HepG2 (cell line): ENCODE measurements around the gene ZNF575. TPM values are rescaled to one million over a fixed set of nuclear protein-coding genes. Genes with fewer than 3 reads are reported as not detected.

ENCODE experiments used
- ATAC-seq: fragments of 200-7000 bp; cut with Tn5 transposase; 3 replicates; pipeline ENCODE4 v1.9.1; 2020; ENCODE audit warnings: mild to moderate bottlenecking, moderate library complexity
- BruUV-seq: library from RNA; stranded (reverse); fragments of 400-500 nt; replicated peaks from 2 replicates; lab custom pipeline; 2021; lab: Mats Ljungman, UMichigan
- CTCF ChIA-PET: fragments of 300-600 bp; formaldehyde crosslinking; extraction: SDS; loops from one replicate; lab custom pipeline; 2021; ENCODE audit warnings: low total read pairs, inconsistent platforms, low intra/inter-chr PET ratio; lab: Yijun Ruan, JAX
- POLR2A ChIA-PET: fragments of 350-600 bp; sonication (Branson Sonifier 250); formaldehyde crosslinking; loops from one replicate; lab custom pipeline; 2020; ENCODE audit warnings: antibody characterized with exemption, inconsistent platforms; lab: Yijun Ruan, JAX
- DNase-seq: peaks from one replicate; pipeline ENCODE4 v3.0.0-alpha.2; 2015; ENCODE audit warnings: low spot score
- FAIRE-seq: peaks from 3 replicates; lab custom pipeline; 2011; peaks lifted over from hg19 to GRCh38; lab: Jason Lieb, UNC
- H2AFZ ChIP-seq: one replicate; pipeline ENCODE4 v1.6.1; 2011; ENCODE audit warnings: low read length, inconsistent platforms
- H3K27ac ChIP-seq: fragments of 300-600 bp; 3 replicates; pipeline ENCODE4 v1.8.0; 2011; ENCODE audit warnings: mixed run types, mild to moderate bottlenecking, mixed read lengths, low read length, inconsistent platforms; ENCODE audit not compliant: insufficient read depth; ENCODE audit errors: extremely low read length
- H3K27me3 ChIP-seq, 2 experiments: fragments of 200-600 bp in 1 of 2; 2 replicates in 1 of 2; 3 replicates in 1 of 2; pipeline versions ENCODE4 v1.6.0 to v1.8.0; 2011; ENCODE audit warnings: low read length in 2 of 2, mild to moderate bottlenecking in 2 of 2, moderate library complexity in 2 of 2, inconsistent platforms in 1 of 2; ENCODE audit not compliant: insufficient read depth in 2 of 2, control insufficient read depth in 1 of 2
- H3K36me3 ChIP-seq, 2 experiments: fragments of 200-600 bp in 1 of 2; replicated peaks in 1 of 2; 2 replicates in 1 of 2; 3 replicates in 1 of 2; pipeline versions ENCODE4 v1.5.1 to v1.8.0; 2011; ENCODE audit warnings: low read length in 2 of 2, inconsistent platforms in 1 of 2; ENCODE audit not compliant: insufficient read depth in 2 of 2, control insufficient read depth in 1 of 2
- H3K4me1 ChIP-seq: 2 replicates; pipeline ENCODE4 v1.5.1; 2012; ENCODE audit warnings: low read length, inconsistent platforms; ENCODE audit not compliant: insufficient read depth
- H3K4me2 ChIP-seq: 2 replicates; pipeline ENCODE4 v1.6.0; 2011; ENCODE audit warnings: low read depth, low read length, inconsistent platforms
- H3K4me3 ChIP-seq, 3 experiments: fragments of 200-600 bp in 1 of 3; sonication (generic), shearing (Covaris generic) in 1 of 3; replicated peaks in 1 of 3; 2 replicates each; pipeline ENCODE4 v1.5.1; 2011 to 2016; ENCODE audit warnings: low read length in 3 of 3, inconsistent platforms in 2 of 3, low read depth in 2 of 3, mild to moderate bottlenecking in 2 of 3, control low read depth in 1 of 3, mixed read lengths in 1 of 3; ENCODE audit not compliant: insufficient read depth in 1 of 3
- H3K79me2 ChIP-seq: one replicate; pipeline ENCODE4 v1.6.1; 2011; ENCODE audit warnings: low read length, inconsistent platforms; ENCODE audit not compliant: insufficient read depth
- H3K9ac ChIP-seq: 2 replicates; pipeline ENCODE4 v1.6.0; 2011; ENCODE audit warnings: mild to moderate bottlenecking, low read depth, low read length, inconsistent platforms; ENCODE audit not compliant: insufficient read depth
- H3K9me3 ChIP-seq: 2 replicates; pipeline ENCODE4 v1.5.1; 2012; ENCODE audit warnings: mild to moderate bottlenecking, low read length
- H4K20me1 ChIP-seq: 2 replicates; pipeline ENCODE4 v1.6.0; 2011; ENCODE audit warnings: inconsistent platforms, mild to moderate bottlenecking, low read length, moderate library complexity; ENCODE audit not compliant: insufficient read depth
- FOSL2 ChIP-seq: sonication (generic); formaldehyde crosslinking; IDR thresholded peaks from 2 replicates; pipeline ENCODE4 v1.4.0; 2020; ENCODE audit warnings: missing genetic modification reagents
- FOXJ3 ChIP-seq: sonication (generic); formaldehyde crosslinking; IDR thresholded peaks from 2 replicates; pipeline ENCODE4 v1.4.0; 2020; ENCODE audit warnings: missing genetic modification reagents, mild to moderate bottlenecking, borderline replicate concordance
- KDM5B ChIP-seq: sonication (generic); formaldehyde crosslinking; IDR thresholded peaks from 2 replicates; pipeline ENCODE4 v1.4.0; 2020; ENCODE audit warnings: missing genetic modification reagents, mild to moderate bottlenecking, borderline replicate concordance
- PHF21A ChIP-seq: sonication (generic); formaldehyde crosslinking; IDR thresholded peaks from 2 replicates; pipeline ENCODE4 v1.5.0; 2020; ENCODE audit warnings: mild to moderate bottlenecking, missing genetic modification reagents
- RORA ChIP-seq: sonication (generic); formaldehyde crosslinking; IDR thresholded peaks from 2 replicates; pipeline ENCODE4 v1.5.0; 2020; ENCODE audit warnings: mild to moderate bottlenecking, missing genetic modification reagents, moderate library complexity
- SIX4 ChIP-seq: sonication (generic); formaldehyde crosslinking; IDR thresholded peaks from 2 replicates; pipeline ENCODE4 v1.4.0; 2020; ENCODE audit warnings: missing genetic modification reagents
- STAG1 ChIP-seq: sonication (generic); formaldehyde crosslinking; IDR thresholded peaks from 2 replicates; pipeline ENCODE4 v1.4.0; 2020; ENCODE audit warnings: missing genetic modification reagents
- TBP ChIP-seq: sonication (generic); formaldehyde crosslinking; IDR thresholded peaks from 2 replicates; pipeline ENCODE4 v1.5.0; 2020; ENCODE audit warnings: missing genetic modification reagents
- TP53 ChIP-seq: sonication (generic); formaldehyde crosslinking; conservative IDR thresholded peaks from 2 replicates; pipeline ENCODE4 v1.4.0; 2020; ENCODE audit warnings: missing genetic modification reagents
- YY1 ChIP-seq: IDR thresholded peaks from 2 replicates; pipeline ENCODE4 v1.6.1; 2011; ENCODE audit warnings: low read length, low read depth, moderate library complexity, mild to moderate bottlenecking; ENCODE audit not compliant: insufficient read depth, insufficient replicate concordance
- ZBTB3 ChIP-seq: sonication (generic); formaldehyde crosslinking; IDR thresholded peaks from 2 replicates; pipeline ENCODE4 v1.4.0; 2020; ENCODE audit warnings: low read depth, mild to moderate bottlenecking, moderate library complexity, missing genetic modification reagents, borderline replicate concordance
- ZFP36L2 ChIP-seq: sonication (generic); formaldehyde crosslinking; IDR thresholded peaks from 2 replicates; pipeline ENCODE4 v1.4.0; 2020; ENCODE audit warnings: missing genetic modification reagents
- ZNF773 ChIP-seq: sonication (generic); formaldehyde crosslinking; IDR thresholded peaks from 2 replicates; pipeline ENCODE4 v1.4.0; 2020; ENCODE audit warnings: missing genetic modification reagents, borderline replicate concordance
- ZNF83 ChIP-seq: sonication (generic); formaldehyde crosslinking; IDR thresholded peaks from 2 replicates; pipeline ENCODE4 v1.4.0; 2020; ENCODE audit warnings: missing genetic modification reagents, mild to moderate bottlenecking, borderline replicate concordance
- ZSCAN25 ChIP-seq: sonication (generic); formaldehyde crosslinking; IDR thresholded peaks from 2 replicates; pipeline ENCODE4 v1.8.0; 2022; ENCODE audit warnings: mild to moderate bottlenecking, missing genetic modification reagents
- WGBS: methylation state at CpG from one replicate; pipeline ENCODE4 v1.1.6; 2017; ENCODE audit warnings: low lambda C conversion rate; 5-methylcytosine and 5-hydroxymethylcytosine counted together
- in situ Hi-C: cut with HindIII; loops from 2 replicates; pipeline ENCODE4 v1.10.0; 2017; ENCODE audit warnings: low pct_unique_long_range_greater_than_20kb; ENCODE audit not compliant: extremely low pct_ligation_motif_present
- intact Hi-C: fragments of 100-400 bp; cut with micrococcal nuclease; formaldehyde crosslinking; loops from one replicate; pipeline ENCODE4 v1.10.0; 2022; ENCODE audit not compliant: unreplicated experiment
- polyA plus RNA-seq, 8 experiments: library from polyadenylated mRNA; depleted of rRNA in 3 of 8; stranded (reverse) in 7 of 8; unstranded in 1 of 8; fragments of >200 nt; fragmentation: Illumina TruSeq in 4 of 8; extraction: Trizol in 4 of 8; gene quantifications; 2 replicates each; pipeline versions ENCODE4 v1.2.1 to v1.2.3, GENCODE V29; 2011 to 2016; ENCODE audit warnings: low read depth in 4 of 8, missing spikeins in 1 of 8, mixed read lengths in 1 of 8; ENCODE audit not compliant: insufficient read depth in 1 of 8
- total RNA-seq, 5 experiments: library from RNA; depleted of rRNA; stranded (reverse); fragments of >200 nt; fragmentation: Illumina TruSeq; extraction: Trizol; gene quantifications; 2 replicates each; pipeline ENCODE4 v1.2.3, GENCODE V29; 2016; ENCODE audit warnings: low read depth in 1 of 5
- TF ChIP-seq, protein P1 (sequence below): sonication (generic); formaldehyde crosslinking; IDR thresholded peaks from 2 replicates; pipeline ENCODE4 v1.4.0; 2020; ENCODE audit warnings: missing genetic modification reagents
- TF ChIP-seq, protein P2 (sequence below): sonication (generic); formaldehyde crosslinking; IDR thresholded peaks from 2 replicates; pipeline ENCODE4 v1.5.0; 2020; ENCODE audit warnings: mild to moderate bottlenecking, missing genetic modification reagents, moderate library complexity
- TF ChIP-seq, protein P3 (sequence below): sonication (generic); formaldehyde crosslinking; IDR thresholded peaks from 2 replicates; pipeline ENCODE4 v1.5.0; 2020; ENCODE audit warnings: mild to moderate bottlenecking, missing genetic modification reagents

Gene ZNF575
- total and polyA plus RNA-seq, 2 of the 13 experiments (the other 11 are each of a cell fraction or from before 2014, with no cell fraction given): 0.17 to 0.27 TPM

DNA sequence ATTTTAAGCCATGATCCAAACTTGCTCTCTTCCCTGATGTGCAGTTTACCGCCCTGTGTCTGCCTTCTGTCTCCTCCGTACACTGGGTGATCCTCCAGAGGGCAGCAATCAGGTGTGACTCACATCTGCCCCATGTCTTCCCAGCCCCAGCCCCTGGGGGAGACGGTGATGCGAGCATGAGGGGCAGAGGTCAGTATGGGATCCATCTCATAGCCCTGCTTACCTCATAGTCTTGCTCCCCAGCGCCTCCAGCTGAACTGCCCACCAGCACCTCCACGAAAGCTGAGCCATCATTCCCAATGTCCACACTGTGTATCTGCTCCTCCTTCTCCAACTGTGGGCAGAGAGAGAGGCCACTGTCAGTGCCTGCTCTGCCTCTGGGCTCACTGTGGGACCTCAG is 27.7 kb downstream of the ZNF575 start:
- intact Hi-C loops: no loop called here
- Histone ChIP-seq H3K27me3 (no peaks in the 10 kb centered on the region), H4K20me1 (no peaks in the 10 kb centered on the region), H3K79me2 (no peaks in the 10 kb centered on the region), H3K4me1 (no peaks in the 10 kb centered on the region), H3K4me2 (no peak overlapping the region), H3K9ac (no peak overlapping the region), H3K9me3 (no peaks in the 10 kb centered on the region), H3K4me3 (no peak overlapping the region), H3K27ac (no peak overlapping the region), H2AFZ (no peak overlapping the region), H3K36me3 (peaks cover 1 to 28% of the 10 kb centered on the region in 2 experiments; a peak in 4 of 5 replicates)
- CTCF ChIA-PET: interaction anchor here (0.5 kb wide), 1 partner anchor 896 kb away, joined by 3 read pairs; no protein-coding TSS in a partner anchor
- WGBS: 75% methylated on average over 6 of the region's 6 CpGs
- in situ Hi-C loops: no loop called here
- no peak for FAIRE-seq
- ATAC-seq: peak; percentile 80
- POLR2A ChIA-PET: no interaction called here
- peak; percentile 19 for DNase-seq
- no peak for TF ChIP-seq ZFP36L2 (CRISPR knock-in tag)
- no peak for TF ChIP-seq RORA
- peak; percentile 46; the same call in 1 of the 2 replicates for TF ChIP-seq FOSL2
- no peak for TF ChIP-seq TBP (CRISPR knock-in tag)
- TF ChIP-seq ZSCAN25 (CRISPR knock-in tag): no peak
- TF ChIP-seq, protein P1, sequence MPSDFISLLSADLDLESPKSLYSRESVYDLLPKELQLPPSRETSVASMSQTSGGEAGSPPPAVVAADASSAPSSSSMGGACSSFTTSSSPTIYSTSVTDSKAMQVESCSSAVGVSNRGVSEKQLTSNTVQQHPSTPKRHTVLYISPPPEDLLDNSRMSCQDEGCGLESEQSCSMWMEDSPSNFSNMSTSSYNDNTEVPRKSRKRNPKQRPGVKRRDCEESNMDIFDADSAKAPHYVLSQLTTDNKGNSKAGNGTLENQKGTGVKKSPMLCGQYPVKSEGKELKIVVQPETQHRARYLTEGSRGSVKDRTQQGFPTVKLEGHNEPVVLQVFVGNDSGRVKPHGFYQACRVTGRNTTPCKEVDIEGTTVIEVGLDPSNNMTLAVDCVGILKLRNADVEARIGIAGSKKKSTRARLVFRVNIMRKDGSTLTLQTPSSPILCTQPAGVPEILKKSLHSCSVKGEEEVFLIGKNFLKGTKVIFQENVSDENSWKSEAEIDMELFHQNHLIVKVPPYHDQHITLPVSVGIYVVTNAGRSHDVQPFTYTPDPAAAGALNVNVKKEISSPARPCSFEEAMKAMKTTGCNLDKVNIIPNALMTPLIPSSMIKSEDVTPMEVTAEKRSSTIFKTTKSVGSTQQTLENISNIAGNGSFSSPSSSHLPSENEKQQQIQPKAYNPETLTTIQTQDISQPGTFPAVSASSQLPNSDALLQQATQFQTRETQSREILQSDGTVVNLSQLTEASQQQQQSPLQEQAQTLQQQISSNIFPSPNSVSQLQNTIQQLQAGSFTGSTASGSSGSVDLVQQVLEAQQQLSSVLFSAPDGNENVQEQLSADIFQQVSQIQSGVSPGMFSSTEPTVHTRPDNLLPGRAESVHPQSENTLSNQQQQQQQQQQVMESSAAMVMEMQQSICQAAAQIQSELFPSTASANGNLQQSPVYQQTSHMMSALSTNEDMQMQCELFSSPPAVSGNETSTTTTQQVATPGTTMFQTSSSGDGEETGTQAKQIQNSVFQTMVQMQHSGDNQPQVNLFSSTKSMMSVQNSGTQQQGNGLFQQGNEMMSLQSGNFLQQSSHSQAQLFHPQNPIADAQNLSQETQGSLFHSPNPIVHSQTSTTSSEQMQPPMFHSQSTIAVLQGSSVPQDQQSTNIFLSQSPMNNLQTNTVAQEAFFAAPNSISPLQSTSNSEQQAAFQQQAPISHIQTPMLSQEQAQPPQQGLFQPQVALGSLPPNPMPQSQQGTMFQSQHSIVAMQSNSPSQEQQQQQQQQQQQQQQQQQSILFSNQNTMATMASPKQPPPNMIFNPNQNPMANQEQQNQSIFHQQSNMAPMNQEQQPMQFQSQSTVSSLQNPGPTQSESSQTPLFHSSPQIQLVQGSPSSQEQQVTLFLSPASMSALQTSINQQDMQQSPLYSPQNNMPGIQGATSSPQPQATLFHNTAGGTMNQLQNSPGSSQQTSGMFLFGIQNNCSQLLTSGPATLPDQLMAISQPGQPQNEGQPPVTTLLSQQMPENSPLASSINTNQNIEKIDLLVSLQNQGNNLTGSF: no peak
- no peak for TF ChIP-seq ZBTB3 (CRISPR knock-in tag)
- no peak for TF ChIP-seq ZNF83 (CRISPR knock-in tag)
- TF ChIP-seq, protein P2, sequence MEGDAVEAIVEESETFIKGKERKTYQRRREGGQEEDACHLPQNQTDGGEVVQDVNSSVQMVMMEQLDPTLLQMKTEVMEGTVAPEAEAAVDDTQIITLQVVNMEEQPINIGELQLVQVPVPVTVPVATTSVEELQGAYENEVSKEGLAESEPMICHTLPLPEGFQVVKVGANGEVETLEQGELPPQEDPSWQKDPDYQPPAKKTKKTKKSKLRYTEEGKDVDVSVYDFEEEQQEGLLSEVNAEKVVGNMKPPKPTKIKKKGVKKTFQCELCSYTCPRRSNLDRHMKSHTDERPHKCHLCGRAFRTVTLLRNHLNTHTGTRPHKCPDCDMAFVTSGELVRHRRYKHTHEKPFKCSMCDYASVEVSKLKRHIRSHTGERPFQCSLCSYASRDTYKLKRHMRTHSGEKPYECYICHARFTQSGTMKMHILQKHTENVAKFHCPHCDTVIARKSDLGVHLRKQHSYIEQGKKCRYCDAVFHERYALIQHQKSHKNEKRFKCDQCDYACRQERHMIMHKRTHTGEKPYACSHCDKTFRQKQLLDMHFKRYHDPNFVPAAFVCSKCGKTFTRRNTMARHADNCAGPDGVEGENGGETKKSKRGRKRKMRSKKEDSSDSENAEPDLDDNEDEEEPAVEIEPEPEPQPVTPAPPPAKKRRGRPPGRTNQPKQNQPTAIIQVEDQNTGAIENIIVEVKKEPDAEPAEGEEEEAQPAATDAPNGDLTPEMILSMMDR (CRISPR knock-in tag): peak; percentile 35; the same call in 1 of the 2 replicates
- no peak for TF ChIP-seq KDM5B (CRISPR knock-in tag)
- TF ChIP-seq YY1: no peak
- TF ChIP-seq, protein P3, sequence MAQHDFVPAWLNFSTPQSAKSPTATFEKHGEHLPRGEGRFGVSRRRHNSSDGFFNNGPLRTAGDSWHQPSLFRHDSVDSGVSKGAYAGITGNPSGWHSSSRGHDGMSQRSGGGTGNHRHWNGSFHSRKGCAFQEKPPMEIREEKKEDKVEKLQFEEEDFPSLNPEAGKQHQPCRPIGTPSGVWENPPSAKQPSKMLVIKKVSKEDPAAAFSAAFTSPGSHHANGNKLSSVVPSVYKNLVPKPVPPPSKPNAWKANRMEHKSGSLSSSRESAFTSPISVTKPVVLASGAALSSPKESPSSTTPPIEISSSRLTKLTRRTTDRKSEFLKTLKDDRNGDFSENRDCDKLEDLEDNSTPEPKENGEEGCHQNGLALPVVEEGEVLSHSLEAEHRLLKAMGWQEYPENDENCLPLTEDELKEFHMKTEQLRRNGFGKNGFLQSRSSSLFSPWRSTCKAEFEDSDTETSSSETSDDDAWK: no peak
- no peak for TF ChIP-seq TP53 (CRISPR knock-in tag)
- TF ChIP-seq SIX4 (CRISPR knock-in tag): no peak
- TF ChIP-seq STAG1: peak; percentile 32; the same call in 1 of the 2 replicates
- no peak for TF ChIP-seq FOXJ3 (CRISPR knock-in tag)
- no peak for TF ChIP-seq ZNF773
- no peak for TF ChIP-seq PHF21A
- BruUV-seq: no TSS peak
